ENCODE data around the gene CRP. TPM values are rescaled to one million over a fixed set of nuclear protein-coding genes. Genes with fewer than 3 reads are reported as not detected.

CRP gene
- polyA plus RNA-seq (2011; rRNA removed) (not detected in 2 replicates), polyA plus RNA-seq (2017; fragmentation: RNase III; extraction: RNeasy Plus Mini Kit Qiagen cat#74134 plus additional on column Dnase treatment) (not detected in 3 replicates), polyA minus RNA-seq (2011; rRNA and poly(A)+ RNA removed) (not detected in 2 replicates)
- polyA plus RNA-seq (2012; cell fraction: cytosol; rRNA removed) = not detected in 2 replicates
- polyA plus RNA-seq (2012; cell fraction: nucleus; rRNA removed) = not detected in 2 replicates

GRCh38 chr1:159714529-159714928, at the start of gene CRP:
Gene CRP, minus strand, starts transcription at chr1:159714589. Its CDS starts 104 bp downstream, at chr1:159714485.
- 24% methylated on average over 6 of the region's 6 CpGs for WGBS (ENCODE audit: missing lambda C conversion rate)
- POLR2A ChIA-PET = no interaction called here

GRCh38 chr1:159763686-159764085, 49.3 kb upstream of the CRP start:
- CTCF ChIA-PET = no interaction called here
- POLR2A ChIA-PET = no interaction called here
- ATAC-seq = no peak

More at GRCh38 chr1:159714529-159714928, at the start of gene CRP:
- ATAC-seq (no peak), DNase-seq (ENCODE audit: low read depth in 1 of 2, low spot score in 1 of 2) (no peak), FAIRE-seq (no peak)
- Histone ChIP-seq H3K4me2 (no peak within 1 kb of the TSS), H3K9me3 (peaks cover 10% of the 10 kb centered on the region; the same call in 2 of the 3 replicates), H3K4me1 (no peaks in the 10 kb centered on the region), H3K27ac (no peak within 1 kb of the TSS), H3K4me3 (no peak within 1 kb of the TSS)
- CTCF ChIA-PET = no interaction called here
- no peak for TF ChIP-seq GATA3 (IDR thresholded peaks at IDR 0.05; ENCODE audit: borderline replicate concordance)
- no peak for TF ChIP-seq ZSCAN20 (CRISPR knock-in tag; IDR thresholded peaks at IDR 0.05)
- TF ChIP-seq RNF2 (IDR thresholded peaks at IDR 0.05; ENCODE audit: borderline replicate concordance, low read depth) = no peak
- no peak for TF ChIP-seq CEBPB (IDR thresholded peaks at IDR 0.05)
- TF ChIP-seq PBX3 (IDR thresholded peaks at IDR 0.05) = no peak
- TF ChIP-seq HES2 (IDR thresholded peaks at IDR 0.05) = no peak
- no peak for TF ChIP-seq ATOH8 (CRISPR knock-in tag; IDR thresholded peaks at IDR 0.05; ENCODE audit: low read depth)
- TF ChIP-seq HOXA7 (CRISPR knock-in tag; IDR thresholded peaks at IDR 0.05) = no peak
- TF ChIP-seq MAFK (IDR thresholded peaks at IDR 0.05; ENCODE audit: partially characterized antibody) = no peak
- TF ChIP-seq USF2 (IDR thresholded peaks at IDR 0.05) = no peak
- no peak for TF ChIP-seq CHD2 (IDR thresholded peaks at IDR 0.05; ENCODE audit: low read length, partially characterized antibody)
- no peak for TF ChIP-seq POLR2AphosphoS2 (conservative IDR thresholded peaks at IDR 0.05; ENCODE audit: low read length)
- TF ChIP-seq ZC3H11A (IDR thresholded peaks at IDR 0.05) = no peak

GRCh38 chr1:159756397-159756796, 42.0 kb upstream of the CRP start:
- CTCF ChIA-PET = interaction anchor here (1.2 kb wide), 1 partner anchor 135 kb away, joined by 3 read pairs; no protein-coding TSS in a partner anchor
- POLR2A ChIA-PET = no interaction called here
- no peak for FAIRE-seq
- TF ChIP-seq BCL3 (IDR thresholded peaks at IDR 0.05) = no peak
- no peak for TF ChIP-seq KDM1A (IDR thresholded peaks at IDR 0.05; ENCODE audit: low read depth)
- no peak for TF ChIP-seq SMC3 (IDR thresholded peaks at IDR 0.05)
- TF ChIP-seq HMGXB4 (CRISPR knock-in tag; IDR thresholded peaks at IDR 0.05; ENCODE audit: borderline replicate concordance) = no peak
- TF ChIP-seq RAD21 (conservative IDR thresholded peaks at IDR 0.05 in 1 of 2, IDR thresholded peaks at IDR 0.05 in 1 of 2) = no peak
- no peak for TF ChIP-seq ESRRA (IDR thresholded peaks at IDR 0.05; ENCODE audit: borderline replicate concordance, low read length)
- TF ChIP-seq E2F6 (IDR thresholded peaks at IDR 0.05; ENCODE audit: borderline replicate concordance, low read depth) = no peak
- TF ChIP-seq NR3C1 (IDR thresholded peaks at IDR 0.05) = no peak
- TF ChIP-seq HOXB13 (CRISPR knock-in tag; IDR thresholded peaks at IDR 0.05; ENCODE audit: low read depth) = no peak
- no peak for TF ChIP-seq HDAC2 (IDR thresholded peaks at IDR 0.05)

More at GRCh38 chr1:159763686-159764085, 49.3 kb upstream of the CRP start:
- Histone ChIP-seq H3K4me2 (no peak overlapping the region), H3K4me3 (no peak overlapping the region), H3K27ac (no peak overlapping the region), H3K4me1 (no peaks in the 10 kb centered on the region), H3K9me3 (0 out of 3 replicates have a peak, but pooled peaks cover 3% of the 10 kb centered on the region)
- no peak for DNase-seq (ENCODE audit: low read depth in 1 of 2, low spot score in 1 of 2)
- TF ChIP-seq ATOH8 (CRISPR knock-in tag; IDR thresholded peaks at IDR 0.05; ENCODE audit: low read depth) (no peak), MYC (IDR thresholded peaks at IDR 0.05; ENCODE audit: borderline replicate concordance, low read length) (no peak), JUN (IDR thresholded peaks at IDR 0.05) (no peak), NR3C1 (IDR thresholded peaks at IDR 0.05) (no peak), RNF2 (IDR thresholded peaks at IDR 0.05; ENCODE audit: borderline replicate concordance, low read depth) (no peak), NFE2L2 (conservative IDR thresholded peaks at IDR 0.05; ENCODE audit: low read length) (no peak)
- FAIRE-seq = no peak
- WGBS (ENCODE audit: missing lambda C conversion rate) = 21% methylated on average over 1 of the region's 1 CpG

More at GRCh38 chr1:159756397-159756796, 42.0 kb upstream of the CRP start:
- Histone ChIP-seq H3K9me3 (no peaks in the 10 kb centered on the region), H3K4me3 (no peak overlapping the region), H3K27ac (no peak overlapping the region; a peak in 1 of 6 replicates), H3K4me2 (no peak overlapping the region), H3K4me1 (peaks cover 11% of the 10 kb centered on the region)
- ATAC-seq = no peak
- DNase-seq (ENCODE audit: low read depth in 1 of 2, low spot score in 1 of 2) = no peak

All from A549 (cell line).